GM23248 (cell line): Measurements from ENCODE around the gene PUS1. TPM values are rescaled to one million over a fixed set of nuclear protein-coding genes. Genes with fewer than 3 reads are reported as not detected.
"Not testable (repeated sequence)": the region's sequence is repeated elsewhere in the genome, so short reads cannot be mapped to it uniquely, and the experiment has no call there.

Source experiments
- DNase-seq: peaks from one replicate; pipeline ENCODE4 v3.0.0-alpha.2; 2015
- H2AFZ ChIP-seq: fragments of 200-600 bp; sonication (generic); 2 replicates; pipeline ENCODE4 v1.6.1; 2016; ENCODE audit warnings: antibody characterized with exemption
- H3F3A ChIP-seq: fragments of 200-600 bp; sonication (generic); 2 replicates; pipeline ENCODE4 v1.6.1; 2016; ENCODE audit warnings: mild to moderate bottlenecking, antibody characterized with exemption, mixed run types; ENCODE audit not compliant: insufficient read depth
- H3K27ac ChIP-seq: fragments of 200-600 bp; sonication (generic); 2 replicates; pipeline ENCODE4 v1.5.1; 2016; ENCODE audit warnings: mild to moderate bottlenecking
- H3K27me3 ChIP-seq: fragments of 200-600 bp; sonication (generic); replicated peaks from 2 replicates; pipeline ENCODE4 v1.6.1; 2016; ENCODE audit warnings: mild to moderate bottlenecking; ENCODE audit not compliant: insufficient read depth
- H3K36me3 ChIP-seq: fragments of 200-600 bp; sonication (generic); 2 replicates; pipeline ENCODE4 v1.6.1; 2016; ENCODE audit warnings: low read depth, mild to moderate bottlenecking
- H3K4me1 ChIP-seq: fragments of 200-600 bp; sonication (generic); 2 replicates; pipeline ENCODE4 v1.6.1; 2016; ENCODE audit warnings: mild to moderate bottlenecking; ENCODE audit not compliant: insufficient read depth
- H3K4me2 ChIP-seq: fragments of 200-600 bp; sonication (generic); one replicate; pipeline ENCODE4 v1.6.1; 2016; ENCODE audit warnings: mild to moderate bottlenecking; ENCODE audit not compliant: unreplicated experiment
- H3K4me3 ChIP-seq: fragments of 200-600 bp; sonication (generic); 2 replicates; pipeline ENCODE4 v1.5.1; 2016; ENCODE audit warnings: mild to moderate bottlenecking
- H3K79me2 ChIP-seq: fragments of 200-600 bp; sonication (generic); 2 replicates; pipeline ENCODE4 v1.6.1; 2016; ENCODE audit warnings: mild to moderate bottlenecking; ENCODE audit not compliant: insufficient read depth
- H3K9ac ChIP-seq: fragments of 200-600 bp; sonication (generic); 2 replicates; pipeline ENCODE4 v1.6.1; 2016; ENCODE audit warnings: mild to moderate bottlenecking
- H3K9me2 ChIP-seq: fragments of 200-600 bp; sonication (generic); 2 replicates; pipeline ENCODE4 v1.6.1; 2016; ENCODE audit warnings: mixed run types, mild to moderate bottlenecking, moderate library complexity; ENCODE audit not compliant: insufficient read depth
- H3K9me3 ChIP-seq: fragments of 200-600 bp; sonication (generic); one replicate; pipeline ENCODE4 v1.6.1; 2017; ENCODE audit warnings: low read depth
- H4K20me1 ChIP-seq: fragments of 200-600 bp; sonication (generic); 2 replicates; pipeline ENCODE4 v1.6.0; 2016; ENCODE audit not compliant: insufficient read depth
- EZH2 ChIP-seq: fragments of 200-600 bp; sonication (generic); IDR thresholded peaks from 2 replicates; pipeline ENCODE4 v1.6.1; 2018; ENCODE audit warnings: antibody characterized with exemption, mild to moderate bottlenecking; ENCODE audit not compliant: insufficient read depth, poor library complexity, severe bottlenecking
- EZH2phosphoT487 ChIP-seq: fragments of 200-600 bp; sonication (generic); IDR thresholded peaks from 2 replicates; pipeline ENCODE4 v1.6.1; 2018; ENCODE audit warnings: antibody characterized with exemption, moderate library complexity, mild to moderate bottlenecking, low read depth; ENCODE audit not compliant: insufficient read depth
- WGBS, 2 experiments: methylation state at CpG; one replicate each; pipeline ENCODE4 v1.1.6; 2015 to 2017; ENCODE audit warnings: low lambda C conversion rate in 2 of 2, low coverage in 1 of 2; ENCODE audit errors: missing lambda C conversion rate in 2 of 2; 5-methylcytosine and 5-hydroxymethylcytosine counted together
- in situ Hi-C: fragments of 300-500 bp; cut with MboI; formaldehyde crosslinking; loops from 2 replicates; pipeline ENCODE4 v1.15.0; 2020
- polyA plus RNA-seq: library from polyadenylated mRNA; unstranded; fragments of >200 nt; fragmentation: Nextera tagmentation; extraction: Ambion mirVana; gene quantifications from 2 replicates; pipeline ENCODE4 v1.2.1, GENCODE V29; 2016
- total RNA-seq: library from RNA; depleted of rRNA; stranded (reverse); fragments of >200 nt; shearing (Covaris generic); gene quantifications from 2 replicates; pipeline ENCODE4 v1.2.3, GENCODE V29; 2014

PUS1 gene
- total and polyA plus RNA-seq, 2 experiments from 2014 or later: 14.0 to 18.9 TPM

DNA sequence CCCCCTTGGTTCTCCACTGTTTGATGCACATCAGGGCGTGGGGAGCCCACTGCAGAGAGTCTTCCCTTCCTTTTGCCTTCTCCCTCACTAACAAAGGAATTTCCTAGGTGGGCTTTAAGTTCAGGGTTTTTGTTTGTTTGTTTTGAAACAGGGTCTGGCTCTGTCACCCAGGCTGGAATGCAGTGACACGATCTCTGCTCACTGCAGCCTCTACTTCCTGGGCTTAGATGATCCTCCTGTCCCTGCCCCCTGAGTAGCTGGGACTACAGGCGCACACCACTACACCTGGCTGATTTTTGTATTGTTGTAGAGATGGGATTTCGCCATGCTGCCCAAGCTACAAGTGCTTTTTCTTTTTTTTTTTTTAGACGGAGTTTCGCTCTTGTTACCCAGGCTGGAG lies 54.5 kb downstream of the PUS1 start:
- Histone ChIP-seq H3K9me2 (no peaks in the 10 kb centered on the region), H3K9me3 (no peaks in the 10 kb centered on the region), H3K36me3 (peaks cover 26% of the 10 kb centered on the region), H3K4me1 (0 out of 2 replicates have a peak, but pooled peaks cover 4% of the 10 kb centered on the region), H3K9ac (no peak overlapping the region), H3K79me2 (peaks cover 36% of the 10 kb centered on the region), H4K20me1 (peaks cover 5% of the 10 kb centered on the region), H2AFZ (no peak overlapping the region), H3K4me3 (no peak overlapping the region), H3F3A (no peaks in the 10 kb centered on the region), H3K27ac (no peak overlapping the region), H3K27me3 (no peaks in the 10 kb centered on the region), H3K4me2 (no peak overlapping the region)
- in situ Hi-C loops: no loop called here
- TF ChIP-seq EZH2phosphoT487 (no peak), EZH2 (no peak)
- WGBS, 2 experiments: 98 to 99% methylated on average over 6 of the region's 6 CpGs
- DNase-seq: no peak

DNA sequence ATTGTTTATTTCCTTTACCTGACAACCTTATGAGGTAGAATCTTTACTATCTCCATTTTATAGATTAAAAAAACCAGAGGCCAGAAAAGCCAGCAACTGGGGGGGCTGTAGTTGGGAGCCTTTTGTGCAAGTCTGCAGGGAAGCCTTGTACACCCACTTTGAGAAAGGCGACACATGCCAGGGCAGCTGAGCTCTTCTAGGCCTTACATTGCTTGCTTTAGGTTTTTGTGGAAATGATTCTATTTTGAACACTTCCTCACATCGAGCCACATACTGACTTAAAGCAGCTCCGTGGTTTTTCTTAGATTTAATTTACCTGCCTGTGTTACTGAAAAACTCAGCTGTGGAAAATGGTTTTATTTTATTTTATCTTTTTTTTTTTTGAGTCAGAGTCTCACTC lies 55.3 kb downstream of the PUS1 start:
- Histone ChIP-seq H3K27ac (no peak overlapping the region), H3K4me1 (0 out of 2 replicates have a peak, but pooled peaks cover 4% of the 10 kb centered on the region), H3K36me3 (peaks cover 26% of the 10 kb centered on the region), H4K20me1 (peaks cover 5% of the 10 kb centered on the region), H2AFZ (no peak overlapping the region), H3K9ac (no peak overlapping the region), H3K27me3 (no peaks in the 10 kb centered on the region), H3K9me2 (no peaks in the 10 kb centered on the region), H3K79me2 (peaks cover 28% of the 10 kb centered on the region), H3F3A (no peaks in the 10 kb centered on the region), H3K4me2 (no peak overlapping the region), H3K4me3 (no peak overlapping the region), H3K9me3 (no peaks in the 10 kb centered on the region)
- in situ Hi-C loops: no loop called here
- WGBS, 2 experiments: 97 to 99% methylated on average over 3 of the region's 3 CpGs
- TF ChIP-seq EZH2 (no peak), EZH2phosphoT487 (no peak)
- DNase-seq: no peak

DNA sequence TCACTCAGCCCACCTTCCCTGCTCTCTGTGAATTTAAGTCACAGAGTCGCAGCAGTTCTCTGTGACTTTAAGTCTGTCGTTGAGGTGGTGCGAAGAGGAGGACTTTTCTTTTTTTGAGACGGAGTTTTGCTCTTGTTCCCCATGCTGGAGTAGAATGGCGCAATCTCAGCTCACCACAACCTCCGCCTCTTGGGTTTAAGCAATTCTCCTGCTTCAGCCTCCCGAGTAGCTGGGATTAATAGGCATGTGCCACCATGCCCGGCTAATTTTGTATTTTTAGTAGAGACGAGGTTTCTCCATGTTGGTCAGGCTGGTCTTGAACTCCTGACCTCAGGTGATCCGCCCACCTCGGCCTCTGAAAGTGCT lies 56.4 kb downstream of the PUS1 start:
- not testable (repeated sequence) for DNase-seq, H3K4me1 ChIP-seq, H3K4me3 ChIP-seq

DNA sequence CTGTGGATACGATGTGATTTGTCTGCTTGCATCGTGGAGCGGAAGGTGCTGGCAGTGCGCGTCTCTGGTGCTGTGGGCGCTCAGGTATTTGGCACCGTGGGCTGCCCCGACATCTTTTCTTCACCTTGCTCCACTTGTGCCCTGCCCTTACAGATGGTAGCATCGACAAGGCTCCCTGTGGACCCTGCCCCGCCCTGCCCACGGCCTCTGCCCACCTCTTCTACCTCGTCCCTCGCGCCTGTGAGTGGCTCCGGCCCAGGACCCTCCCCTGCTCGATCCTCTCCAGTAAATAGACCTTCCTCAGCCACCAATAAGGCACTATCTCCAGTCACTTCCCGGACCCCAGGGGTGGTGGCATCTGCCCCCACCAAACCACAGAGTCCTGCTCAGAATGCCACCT lies 57.3 kb downstream of the PUS1 start:
- H3K9me3 ChIP-seq: no peaks in the 10 kb centered on the region

More for the DNA sequence above, 56.4 kb downstream of the PUS1 start:
- in situ Hi-C loops, H3K9me2 ChIP-seq, H3K27me3 ChIP-seq, H3K27ac ChIP-seq, H3F3A ChIP-seq, H3K9ac ChIP-seq, H2AFZ ChIP-seq, H3K9me3 ChIP-seq, H3K4me2 ChIP-seq, H4K20me1 ChIP-seq: not testable (repeated sequence)
- peaks cover 24% of the 10 kb centered on the region for H3K36me3 ChIP-seq
- H3K79me2 ChIP-seq: peaks cover 17% of the 10 kb centered on the region
- 97% methylated on average over 11 of the region's 11 CpGs for WGBS, 2 experiments

DNA sequence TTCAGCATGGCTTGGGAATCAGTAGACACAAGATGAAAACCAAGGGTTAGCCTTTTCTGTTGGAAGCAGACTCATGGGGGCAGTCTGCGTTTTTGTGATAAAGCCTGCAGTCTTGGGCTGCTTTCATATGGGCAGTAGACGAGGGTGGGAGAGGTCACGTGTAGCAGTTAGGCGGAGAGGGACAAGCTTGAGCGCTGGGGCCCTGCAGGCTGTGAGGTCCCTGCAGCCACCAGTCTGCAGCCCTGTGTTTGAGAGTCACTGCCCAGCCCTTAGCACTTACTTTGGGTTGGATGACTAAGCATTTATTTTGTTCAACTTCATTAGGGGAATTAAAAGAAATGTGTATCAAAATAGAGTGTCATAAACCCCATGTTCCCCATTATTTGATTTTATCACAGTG lies 57.8 kb downstream of the PUS1 start:
- Histone ChIP-seq H3K4me1 (no peaks in the 10 kb centered on the region), H3K79me2 (0 out of 2 replicates have a peak, but pooled peaks cover 9% of the 10 kb centered on the region), H3F3A (no peaks in the 10 kb centered on the region), H3K9ac (no peak overlapping the region), H4K20me1 (no peaks in the 10 kb centered on the region), H3K4me2 (no peak overlapping the region), H3K36me3 (peaks cover 17% of the 10 kb centered on the region; the same call in 1 of the 2 replicates), H3K27ac (no peak overlapping the region), H3K4me3 (no peak overlapping the region), H3K9me3 (no peaks in the 10 kb centered on the region), H3K27me3 (no peaks in the 10 kb centered on the region), H2AFZ (no peak overlapping the region), H3K9me2 (no peaks in the 10 kb centered on the region)
- WGBS, 2 experiments: 89 to 93% methylated on average over 5 of the region's 5 CpGs
- in situ Hi-C loops: no loop called here
- TF ChIP-seq EZH2phosphoT487 (no peak), EZH2 (no peak)
- DNase-seq: no peak

More for the DNA sequence above, 57.3 kb downstream of the PUS1 start:
- Histone ChIP-seq H3K4me2 (no peak overlapping the region), H2AFZ (no peak overlapping the region), H3K36me3 (peaks cover 15% of the 10 kb centered on the region; the same call in 1 of the 2 replicates), H3F3A (no peaks in the 10 kb centered on the region), H3K4me3 (no peak overlapping the region), H3K27me3 (no peaks in the 10 kb centered on the region), H4K20me1 (no peaks in the 10 kb centered on the region), H3K27ac (no peak overlapping the region), H3K4me1 (no peaks in the 10 kb centered on the region), H3K79me2 (0 out of 2 replicates have a peak, but pooled peaks cover 9% of the 10 kb centered on the region), H3K9me2 (no peaks in the 10 kb centered on the region), H3K9ac (no peak overlapping the region)
- in situ Hi-C loops: no loop called here
- no peak for TF ChIP-seq EZH2
- TF ChIP-seq EZH2phosphoT487: no peak
- WGBS, 2 experiments: 93% methylated on average over 14 to 17 of the region's 17 CpGs
- DNase-seq: no peak
